Mesendoderm (in vitro differentiated cells): Measurements from ENCODE around the gene CDH12.

Experiments
- DNase-seq: peaks from one replicate; pipeline ENCODE4 v3.0.0; 2013
- H2AK5ac ChIP-seq: 2 replicates; pipeline ENCODE4 v1.6.1; 2013; ENCODE audit warnings: low read length, inconsistent platforms
- H2BK120ac ChIP-seq: 2 replicates; pipeline ENCODE4 v1.6.1; 2013; ENCODE audit warnings: low read depth, mild to moderate bottlenecking, low read length, moderate library complexity, mixed read lengths
- H2BK15ac ChIP-seq: replicated peaks from 2 replicates; pipeline ENCODE4 v1.6.1; 2013; ENCODE audit warnings: low read depth, mild to moderate bottlenecking, moderate library complexity
- H2BK5ac ChIP-seq: 2 replicates; pipeline ENCODE4 v1.6.1; 2013; ENCODE audit warnings: low read length, inconsistent platforms
- H3K18ac ChIP-seq: 2 replicates; pipeline ENCODE4 v1.6.1; 2013; ENCODE audit warnings: mild to moderate bottlenecking, low read length, mixed read lengths
- H3K23ac ChIP-seq: one replicate; pipeline ENCODE4 v1.6.1; 2013; ENCODE audit warnings: low read length
- H3K27ac ChIP-seq: 2 replicates; pipeline ENCODE4 v1.5.1; 2013; ENCODE audit warnings: low read depth, mild to moderate bottlenecking, inconsistent platforms, low read length, moderate library complexity
- H3K27me3 ChIP-seq: 2 replicates; pipeline ENCODE4 v1.6.1; 2013; ENCODE audit warnings: low read length, control low read depth, mild to moderate bottlenecking, inconsistent platforms; ENCODE audit not compliant: insufficient read depth, poor library complexity
- H3K36me3 ChIP-seq: 2 replicates; pipeline ENCODE4 v1.6.1; 2013; ENCODE audit warnings: low read length, inconsistent platforms; ENCODE audit not compliant: control insufficient read depth, insufficient read depth
- H3K4ac ChIP-seq: one replicate; pipeline ENCODE4 v1.6.1; 2013; ENCODE audit warnings: low read depth, mild to moderate bottlenecking, low read length, moderate library complexity
- H3K4me1 ChIP-seq: 2 replicates; pipeline ENCODE4 v1.6.1; 2013; ENCODE audit warnings: low read depth, low read length, inconsistent platforms; ENCODE audit not compliant: control insufficient read depth
- H3K4me2 ChIP-seq: 2 replicates; pipeline ENCODE4 v1.6.1; 2013; ENCODE audit warnings: low read length
- H3K4me3 ChIP-seq: 2 replicates; pipeline ENCODE4 v1.5.1; 2013; ENCODE audit warnings: mild to moderate bottlenecking, low read length
- H3K56ac ChIP-seq: one replicate; pipeline ENCODE4 v1.6.1; 2013; ENCODE audit warnings: low read length
- H3K79me1 ChIP-seq: 2 replicates; pipeline ENCODE4 v1.6.1; 2013; ENCODE audit warnings: low read length, inconsistent platforms
- H3K79me2 ChIP-seq: 2 replicates; pipeline ENCODE4 v1.6.1; 2013; ENCODE audit warnings: mild to moderate bottlenecking, low read length; ENCODE audit not compliant: control insufficient read depth, insufficient read depth
- H3K9ac ChIP-seq: 2 replicates; pipeline ENCODE4 v1.6.1; 2013; ENCODE audit warnings: low read length, inconsistent platforms
- H4K5ac ChIP-seq: one replicate; pipeline ENCODE4 v1.6.1; 2013; ENCODE audit warnings: low read length
- H4K8ac ChIP-seq: one replicate; pipeline ENCODE4 v1.6.1; 2013; ENCODE audit warnings: low read depth, mild to moderate bottlenecking, control low read depth, low read length, moderate library complexity
- WGBS: extraction: QIAGEN DNeasy Blood & Tissue Kit; methylation state at CpG from one replicate; pipeline ENCODE4 v1.1.7; 2013; ENCODE audit warnings: low lambda C conversion rate, missing lambda C conversion rate; ENCODE audit not compliant: insufficient coverage; ENCODE audit errors: extremely low coverage; 5-methylcytosine and 5-hydroxymethylcytosine counted together

The CDH12 gene

GRCh38 chr5:22709743-22710142 lies 143.4 kb downstream of the CDH12 start:
- Histone ChIP-seq H2AK5ac (no peak overlapping the region), H3K27me3 (no peaks in the 10 kb centered on the region), H2BK15ac (no peak overlapping the region), H4K5ac (no peak overlapping the region), H3K18ac (no peak overlapping the region), H3K4me2 (no peak overlapping the region), H3K23ac (no peak overlapping the region), H3K79me1 (no peaks in the 10 kb centered on the region), H3K4me1 (no peaks in the 10 kb centered on the region), H3K36me3 (no peaks in the 10 kb centered on the region), H2BK5ac (no peak overlapping the region), H3K27ac (no peak overlapping the region), H3K79me2 (no peaks in the 10 kb centered on the region), H2BK120ac (no peak overlapping the region), H3K56ac (no peak overlapping the region), H3K9ac (no peak overlapping the region), H3K4me3 (no peak overlapping the region), H3K4ac (no peak overlapping the region), H4K8ac (no peak overlapping the region)
- no peak for DNase-seq

GRCh38 chr5:22708770-22709328 lies 144.3 kb downstream of the CDH12 start:
- H3K23ac ChIP-seq, result no peak overlapping the region
- H2BK15ac ChIP-seq, result no peak overlapping the region
- WGBS, result no CpG with 5 or more reads among the region's 9 CpGs
- H4K8ac ChIP-seq, result no peak overlapping the region
- no peak overlapping the region for H3K18ac ChIP-seq
- no peaks in the 10 kb centered on the region for H3K36me3 ChIP-seq
- no peak overlapping the region for H4K5ac ChIP-seq
- no peak overlapping the region for H3K27ac ChIP-seq
- no peaks in the 10 kb centered on the region for H3K79me1 ChIP-seq
- H3K4me2 ChIP-seq, result no peak overlapping the region
- no peaks in the 10 kb centered on the region for H3K79me2 ChIP-seq
- no peaks in the 10 kb centered on the region for H3K4me1 ChIP-seq
- H2BK5ac ChIP-seq, result no peak overlapping the region
- H3K9ac ChIP-seq, result no peak overlapping the region
- H2AK5ac ChIP-seq, result no peak overlapping the region
- H3K4ac ChIP-seq, result no peak overlapping the region
- no peak overlapping the region for H3K56ac ChIP-seq
- no peak overlapping the region for H2BK120ac ChIP-seq
- DNase-seq, result peak; percentile 38
- no peak overlapping the region for H3K4me3 ChIP-seq
- no peaks in the 10 kb centered on the region for H3K27me3 ChIP-seq

DNA sequence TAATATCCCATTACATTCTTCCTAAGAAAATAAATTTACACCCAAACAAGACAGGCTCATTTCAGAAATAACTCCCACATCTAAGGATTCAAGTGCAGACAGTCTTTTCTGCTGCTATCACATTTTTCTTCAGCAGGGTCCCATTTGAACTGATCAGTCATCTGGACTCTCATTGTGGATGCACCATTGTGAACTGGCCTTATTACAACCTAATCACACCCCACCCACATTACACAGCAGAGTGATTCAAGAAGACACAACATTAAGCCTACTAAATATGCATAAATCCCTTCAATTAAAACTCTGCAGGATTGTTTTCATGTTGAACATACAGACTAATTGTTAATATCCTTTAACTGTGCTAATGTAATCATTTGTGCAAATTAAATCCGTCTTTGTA lies 146.2 kb downstream of the CDH12 start:
- no peak overlapping the region for H3K56ac ChIP-seq
- no peaks in the 10 kb centered on the region for H3K4me1 ChIP-seq
- H2BK120ac ChIP-seq, result no peak overlapping the region
- no peak overlapping the region for H3K18ac ChIP-seq
- H4K5ac ChIP-seq, result no peak overlapping the region
- no peak overlapping the region for H2BK15ac ChIP-seq
- H2BK5ac ChIP-seq, result no peak overlapping the region
- H3K4me2 ChIP-seq, result no peak overlapping the region
- H3K9ac ChIP-seq, result no peak overlapping the region
- H3K23ac ChIP-seq, result no peak overlapping the region
- H2AK5ac ChIP-seq, result no peak overlapping the region
- no peak overlapping the region for H3K27ac ChIP-seq
- no CpG with 5 or more reads among the region's 1 CpG for WGBS
- H3K4me3 ChIP-seq, result no peak overlapping the region
- no peaks in the 10 kb centered on the region for H3K79me1 ChIP-seq
- H3K79me2 ChIP-seq, result no peaks in the 10 kb centered on the region
- H3K36me3 ChIP-seq, result no peaks in the 10 kb centered on the region
- H4K8ac ChIP-seq, result no peak overlapping the region
- no peak for DNase-seq
- H3K27me3 ChIP-seq, result no peaks in the 10 kb centered on the region
- no peak overlapping the region for H3K4ac ChIP-seq

DNA sequence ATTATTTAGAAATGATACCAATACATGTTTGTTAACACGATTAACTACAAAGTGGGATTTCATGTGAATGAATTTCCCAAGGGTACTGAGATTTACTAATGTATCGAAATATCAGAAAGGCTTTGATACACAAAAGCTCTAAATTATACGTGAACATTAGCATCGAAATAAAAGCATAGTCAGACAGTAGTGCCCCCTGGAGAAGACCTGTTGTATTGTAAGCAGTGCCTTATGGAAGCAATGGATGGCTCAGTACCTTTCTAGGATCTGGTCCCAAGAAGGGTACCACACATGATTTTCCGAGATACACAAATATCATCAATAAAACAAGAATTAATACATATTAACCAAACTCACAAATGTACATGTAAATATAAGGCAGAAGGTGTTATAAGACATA lies 153.8 kb downstream of the CDH12 start:
- no peaks in the 10 kb centered on the region for H3K36me3 ChIP-seq
- no peak overlapping the region for H4K8ac ChIP-seq
- H3K4me2 ChIP-seq, result no peak overlapping the region
- no peak overlapping the region for H4K5ac ChIP-seq
- H2BK15ac ChIP-seq, result no peak overlapping the region
- H2BK120ac ChIP-seq, result no peak overlapping the region
- no peak overlapping the region for H3K4ac ChIP-seq
- H3K27ac ChIP-seq, result no peak overlapping the region
- no peaks in the 10 kb centered on the region for H3K79me2 ChIP-seq
- peak; percentile 8 for DNase-seq
- H3K79me1 ChIP-seq, result no peaks in the 10 kb centered on the region
- H3K4me1 ChIP-seq, result no peaks in the 10 kb centered on the region
- no peak overlapping the region for H3K23ac ChIP-seq
- H3K56ac ChIP-seq, result no peak overlapping the region
- H3K4me3 ChIP-seq, result no peak overlapping the region
- H2AK5ac ChIP-seq, result no peak overlapping the region
- H3K9ac ChIP-seq, result no peak overlapping the region
- WGBS, result no CpG with 5 or more reads among the region's 5 CpGs
- no peaks in the 10 kb centered on the region for H3K27me3 ChIP-seq
- H3K18ac ChIP-seq, result no peak overlapping the region
- H2BK5ac ChIP-seq, result no peak overlapping the region

DNA sequence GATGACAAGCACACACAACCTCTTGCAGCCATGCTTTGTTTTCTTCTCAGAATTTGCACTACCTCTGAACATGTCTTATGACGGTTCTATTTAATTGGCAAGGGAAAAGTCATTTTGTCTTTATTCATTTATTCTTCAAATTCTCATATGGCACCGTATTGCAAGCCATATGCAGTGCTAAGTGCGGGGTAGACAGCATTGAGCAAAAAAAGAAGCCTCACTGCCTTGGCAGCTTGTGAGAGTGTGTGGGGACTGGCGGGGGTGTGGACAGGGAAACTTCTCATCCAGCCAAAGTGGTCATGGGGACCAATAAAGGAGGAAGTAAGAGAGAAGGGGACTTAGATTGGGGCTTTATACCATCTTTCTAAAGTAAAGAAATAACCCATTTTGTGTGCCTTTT lies 160.0 kb downstream of the CDH12 start:
- no peaks in the 10 kb centered on the region for H3K79me2 ChIP-seq
- H3K23ac ChIP-seq, result no peak overlapping the region
- H3K4ac ChIP-seq, result no peak overlapping the region
- DNase-seq, result no peak
- no peak overlapping the region for H3K27ac ChIP-seq
- H3K79me1 ChIP-seq, result no peaks in the 10 kb centered on the region
- H3K56ac ChIP-seq, result no peak overlapping the region
- no peak overlapping the region for H2BK15ac ChIP-seq
- no peak overlapping the region for H3K4me2 ChIP-seq
- H2AK5ac ChIP-seq, result no peak overlapping the region
- H3K18ac ChIP-seq, result no peak overlapping the region
- H2BK5ac ChIP-seq, result no peak overlapping the region
- no peak overlapping the region for H4K8ac ChIP-seq
- H3K36me3 ChIP-seq, result no peaks in the 10 kb centered on the region
- no peaks in the 10 kb centered on the region for H3K4me1 ChIP-seq
- no CpG with 5 or more reads among the region's 4 CpGs for WGBS
- no peak overlapping the region for H3K9ac ChIP-seq
- no peaks in the 10 kb centered on the region for H3K27me3 ChIP-seq
- H4K5ac ChIP-seq, result no peak overlapping the region
- no peak overlapping the region for H3K4me3 ChIP-seq
- no peak overlapping the region for H2BK120ac ChIP-seq

- Histone ChIP-seq H3K18ac (no peak overlapping the region), H3K56ac (no peak overlapping the region), H3K9ac (no peak overlapping the region), H2BK15ac (no peak overlapping the region), H3K4ac (no peak overlapping the region), H3K79me1 (no peaks in the 10 kb centered on the region), H3K23ac (no peak overlapping the region), H3K27me3 (no peaks in the 10 kb centered on the region), H2BK120ac (no peak overlapping the region), H3K4me1 (no peaks in the 10 kb centered on the region), H3K36me3 (no peaks in the 10 kb centered on the region), H2AK5ac (no peak overlapping the region), H3K4me3 (no peak overlapping the region), H4K5ac (no peak overlapping the region), H2BK5ac (no peak overlapping the region), H3K79me2 (no peaks in the 10 kb centered on the region), H3K27ac (no peak overlapping the region), H4K8ac (no peak overlapping the region), H3K4me2 (no peak overlapping the region)
- DNase-seq, result no peak
- no CpG with 5 or more reads among the region's 2 CpGs for WGBS
Measured at GRCh38 chr5:22683050-22683449, 170.1 kb downstream of the CDH12 start.
